ENCODE data around the gene STYXL2.

GRCh38 chr1:167083871-167084270, 10.0 kb upstream of the STYXL2 start:
- TF ChIP-seq CTCF (IDR thresholded peaks at IDR 0.05; ENCODE audit: low read length): no peak
- TF ChIP-seq EZH2 (optimal IDR thresholded peaks at IDR 0.05; ENCODE audit: low read depth, low read length): no peak
- TF ChIP-seq EZH2phosphoT487 (IDR thresholded peaks at IDR 0.05; ENCODE audit: low read length): no peak

Data from MM.1S (cell line).